Measurements from ENCODE around the gene SERPINE1. TPM values are rescaled to one million over a fixed set of nuclear protein-coding genes. Genes with fewer than 3 reads are reported as not detected.
"Not testable (repeated sequence)": the region's sequence is repeated elsewhere in the genome, so short reads cannot be mapped to it uniquely, and the experiment has no call there.

SERPINE1 gene
- total RNA-seq, 4 donors from 2014 or later = 36.4 to 861 (median 118) TPM

DNA sequence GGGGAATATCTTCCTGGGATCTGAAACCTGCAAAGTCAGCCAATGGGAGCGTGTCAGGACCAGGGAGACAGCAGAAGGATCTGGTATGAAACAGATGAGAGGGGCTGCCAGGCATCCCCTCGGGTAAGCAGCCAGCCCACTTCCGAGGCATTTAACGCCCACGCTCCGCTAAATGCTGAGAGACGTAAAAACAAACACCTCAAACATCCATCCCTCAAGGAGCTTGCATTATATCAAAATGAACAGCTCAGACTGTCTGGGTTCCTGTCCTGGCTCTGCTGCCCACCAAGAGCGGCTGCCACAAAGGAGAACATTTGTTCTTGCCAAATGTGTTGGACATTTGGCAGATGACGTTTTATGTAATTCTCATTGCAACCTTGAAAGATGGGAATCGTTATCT, 7.0 kb upstream of the SERPINE1 start:
- TF ChIP-seq, protein P1, sequence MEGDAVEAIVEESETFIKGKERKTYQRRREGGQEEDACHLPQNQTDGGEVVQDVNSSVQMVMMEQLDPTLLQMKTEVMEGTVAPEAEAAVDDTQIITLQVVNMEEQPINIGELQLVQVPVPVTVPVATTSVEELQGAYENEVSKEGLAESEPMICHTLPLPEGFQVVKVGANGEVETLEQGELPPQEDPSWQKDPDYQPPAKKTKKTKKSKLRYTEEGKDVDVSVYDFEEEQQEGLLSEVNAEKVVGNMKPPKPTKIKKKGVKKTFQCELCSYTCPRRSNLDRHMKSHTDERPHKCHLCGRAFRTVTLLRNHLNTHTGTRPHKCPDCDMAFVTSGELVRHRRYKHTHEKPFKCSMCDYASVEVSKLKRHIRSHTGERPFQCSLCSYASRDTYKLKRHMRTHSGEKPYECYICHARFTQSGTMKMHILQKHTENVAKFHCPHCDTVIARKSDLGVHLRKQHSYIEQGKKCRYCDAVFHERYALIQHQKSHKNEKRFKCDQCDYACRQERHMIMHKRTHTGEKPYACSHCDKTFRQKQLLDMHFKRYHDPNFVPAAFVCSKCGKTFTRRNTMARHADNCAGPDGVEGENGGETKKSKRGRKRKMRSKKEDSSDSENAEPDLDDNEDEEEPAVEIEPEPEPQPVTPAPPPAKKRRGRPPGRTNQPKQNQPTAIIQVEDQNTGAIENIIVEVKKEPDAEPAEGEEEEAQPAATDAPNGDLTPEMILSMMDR (IDR thresholded peaks at IDR 0.05) = no peak
- no peak for DNase-seq (ENCODE audit: low spot score)
- ATAC-seq (ENCODE audit: low FRiP score) = no peak

DNA sequence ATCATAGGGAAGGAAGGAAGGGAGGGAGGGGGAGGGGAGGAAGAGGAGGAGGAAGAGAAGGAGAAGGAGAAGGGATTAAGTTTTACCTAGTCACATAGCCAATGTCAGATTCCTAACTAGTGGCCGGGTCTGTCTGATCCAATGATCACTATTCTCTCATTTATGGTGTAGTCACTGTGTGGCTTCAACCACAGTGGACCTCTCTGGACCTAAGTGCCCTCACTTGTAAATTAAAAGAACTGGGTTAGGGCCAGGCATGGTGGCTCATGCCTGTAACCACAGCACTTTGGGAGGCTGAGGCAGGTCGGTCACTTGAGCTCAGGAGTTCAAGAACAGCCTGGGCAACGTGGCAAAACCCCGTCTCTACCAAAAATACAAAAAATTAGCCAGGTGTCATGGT, 6.6 kb upstream of the SERPINE1 start:
- ATAC-seq (ENCODE audit: low FRiP score) (no peak), DNase-seq (ENCODE audit: low spot score) (no peak)
- TF ChIP-seq, protein P1 (IDR thresholded peaks at IDR 0.05) = no peak

DNA sequence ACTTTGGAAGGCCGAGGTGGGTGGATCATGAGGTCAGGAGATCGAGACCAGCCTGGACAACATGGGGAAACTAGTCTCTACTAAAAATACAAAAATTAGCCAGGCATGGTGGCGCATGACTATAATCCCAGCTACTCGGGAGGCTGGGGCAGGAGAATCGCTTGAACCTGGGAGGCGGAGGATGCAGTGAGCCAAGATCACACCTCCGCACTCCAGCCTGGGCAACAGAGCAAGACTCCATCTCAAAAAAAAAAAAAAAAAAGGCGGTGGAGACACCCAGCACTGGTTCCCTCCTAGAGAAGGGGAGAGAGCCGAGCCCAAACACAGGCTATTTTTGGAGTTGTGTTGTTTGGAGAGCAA, 5.3 kb upstream of the SERPINE1 start:
- not testable (repeated sequence) for DNase-seq (ENCODE audit: low spot score); ATAC-seq (ENCODE audit: low FRiP score)

DNA sequence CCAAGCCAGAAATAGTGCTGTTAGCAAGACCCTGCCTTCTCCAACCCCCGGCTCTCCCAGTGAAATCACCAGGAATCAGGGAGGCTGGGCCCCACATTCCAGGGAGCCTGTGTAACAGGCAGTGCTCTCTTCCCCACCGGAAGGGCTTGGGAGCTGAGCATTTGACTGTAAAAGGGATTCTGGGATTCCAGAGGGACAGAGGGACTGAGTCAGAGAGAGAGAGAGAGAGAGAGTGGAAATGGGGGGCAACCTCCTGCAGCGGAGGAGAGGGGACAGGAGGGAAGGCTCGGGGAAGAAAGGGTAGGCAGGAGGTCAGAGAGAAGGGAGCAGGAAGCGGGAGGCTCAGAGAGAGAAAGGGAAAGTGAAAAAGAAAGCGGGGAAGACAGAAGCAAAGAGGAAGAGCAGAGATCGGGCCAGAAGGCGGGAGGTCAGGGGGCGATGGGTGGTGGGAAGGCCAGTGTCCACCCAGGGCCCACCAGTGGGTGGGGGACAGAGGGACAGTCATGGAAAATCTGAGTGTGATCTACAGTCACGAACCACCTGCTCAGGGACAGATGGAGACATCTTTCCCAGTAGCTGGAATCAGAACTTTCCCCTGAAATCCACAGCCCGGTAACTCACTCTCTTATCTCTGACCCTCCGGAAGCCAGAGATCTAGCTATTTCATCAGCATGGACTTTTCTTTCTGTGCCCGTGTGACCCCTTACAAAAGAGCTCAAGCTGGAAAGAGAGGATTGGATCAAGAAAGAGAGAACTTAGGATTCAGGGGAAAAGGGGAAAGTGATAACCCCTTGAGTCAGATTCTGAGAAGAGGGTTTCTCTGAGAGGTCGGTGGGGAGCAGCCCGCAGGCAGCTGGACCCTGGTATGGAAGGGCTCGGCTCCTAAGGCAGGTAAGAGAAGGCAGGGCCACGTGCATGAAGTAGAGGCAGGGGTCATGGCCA, 4.6 kb upstream of the SERPINE1 start:
- peak; percentile 67 for DNase-seq (ENCODE audit: low spot score)
- TF ChIP-seq, protein P1 (IDR thresholded peaks at IDR 0.05) = no peak
- peak; percentile 81 for ATAC-seq (ENCODE audit: low FRiP score)

DNA sequence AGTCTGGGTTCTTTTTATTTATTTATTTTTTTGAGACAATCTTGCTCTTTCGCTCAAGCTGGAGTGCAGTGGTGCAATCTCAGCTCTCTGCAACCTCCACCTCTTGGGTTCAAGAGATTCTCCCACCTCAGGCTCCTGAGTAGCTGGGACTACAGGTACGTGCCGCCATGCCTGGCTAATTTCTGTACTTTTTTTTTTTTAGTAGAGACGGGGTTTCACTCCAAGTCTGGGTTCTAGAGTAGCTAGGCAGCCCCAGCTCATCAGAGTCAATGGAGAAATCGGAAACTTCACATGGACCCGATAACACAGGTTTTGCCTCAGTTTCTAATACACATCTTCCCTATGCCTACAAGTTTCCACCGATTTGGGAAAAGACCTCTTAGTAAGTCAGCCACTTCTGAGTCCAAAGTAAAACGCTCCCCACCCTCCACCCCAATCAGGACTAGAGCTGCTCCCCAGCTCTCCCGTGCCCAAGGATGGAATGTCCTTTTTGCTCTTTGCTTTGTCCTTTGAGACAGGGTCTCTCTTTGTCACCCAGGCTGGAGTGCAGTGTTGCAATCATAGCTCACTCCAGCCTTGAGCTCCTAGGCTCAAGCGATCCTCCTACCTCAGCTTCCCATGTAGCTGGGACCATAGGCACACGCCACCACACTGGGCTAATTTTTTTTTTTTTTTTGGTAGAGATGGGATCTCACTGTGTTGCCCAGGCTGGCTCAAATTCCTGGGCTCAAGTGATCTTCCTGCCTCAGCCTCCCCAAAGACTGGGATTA, 3.8 kb upstream of the SERPINE1 start:
- ATAC-seq (ENCODE audit: low FRiP score) = no peak
- DNase-seq (ENCODE audit: low spot score) = no peak
- TF ChIP-seq, protein P1 (IDR thresholded peaks at IDR 0.05) = no peak

DNA sequence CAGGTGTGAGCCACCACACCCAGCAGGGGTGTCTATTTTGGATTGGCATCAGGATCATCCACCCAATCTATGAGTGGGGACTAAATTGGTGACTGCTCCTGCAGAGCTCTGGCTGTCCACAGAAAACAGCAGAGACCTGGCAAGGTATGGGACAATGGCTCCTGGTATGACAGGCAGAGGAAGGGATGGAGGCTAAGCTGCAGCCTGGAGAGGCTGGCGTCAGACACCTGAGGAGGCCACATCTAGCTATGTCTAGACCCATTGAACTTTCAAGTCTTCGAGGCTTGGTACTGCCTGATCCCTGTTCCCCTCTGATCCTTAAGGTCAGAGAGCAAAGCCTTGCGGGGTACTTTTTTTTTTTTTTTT, 3.2 kb upstream of the SERPINE1 start:
- ATAC-seq (ENCODE audit: low FRiP score) (no peak), DNase-seq (ENCODE audit: low spot score) (no peak)
- TF ChIP-seq, protein P1 (IDR thresholded peaks at IDR 0.05) = no peak

DNA sequence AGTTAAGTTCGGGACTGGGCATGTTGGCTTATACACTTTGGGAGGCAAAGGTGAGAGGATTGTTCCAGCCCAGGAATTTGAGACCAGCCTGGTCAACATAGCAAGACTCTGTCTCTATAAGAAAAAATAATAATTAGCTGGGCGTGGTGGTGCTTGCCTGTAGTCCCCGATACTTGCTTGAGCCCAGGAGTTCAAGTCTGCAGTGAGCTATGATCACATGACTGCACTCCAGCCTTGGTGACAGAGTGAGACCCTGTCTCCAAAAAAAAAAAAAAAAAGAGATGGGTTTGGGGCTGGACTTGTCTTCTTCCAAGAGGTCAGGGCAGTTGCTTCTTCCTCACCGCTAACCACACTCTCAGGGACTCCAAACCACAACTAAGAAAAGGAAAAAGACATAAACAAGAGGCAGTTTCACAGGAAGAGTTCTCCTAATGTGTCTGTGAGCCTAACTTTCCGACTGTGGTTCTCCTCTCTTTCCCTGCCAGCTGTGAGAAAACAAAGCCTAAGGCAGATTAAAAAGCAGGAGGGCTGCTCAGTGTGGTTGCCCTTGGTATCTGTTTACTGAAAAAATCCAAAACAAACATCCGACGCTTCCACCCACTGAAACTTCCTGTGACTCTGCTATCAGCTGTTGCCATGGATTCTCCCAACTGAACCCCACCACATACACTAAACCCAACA, 2.4 kb upstream of the SERPINE1 start:
- no peak for DNase-seq (ENCODE audit: low spot score)
- no peak for ATAC-seq (ENCODE audit: low FRiP score)
- TF ChIP-seq, protein P1 (IDR thresholded peaks at IDR 0.05) = no peak
